Omental fat pad (tissue), 4 donors: ENCODE results near the gene KRT83. TPM values are rescaled to one million over a fixed set of nuclear protein-coding genes. Genes with fewer than 3 reads are reported as not detected.
A peak's percentile ranks its signal among the peaks of the same experiment; 100 is the strongest.
"Not testable (repeated sequence)": the region's sequence is repeated elsewhere in the genome, so short reads cannot be mapped to it uniquely, and the experiment has no call there.

Experiments
- ATAC-seq: fragments of 150-250 bp; one replicate; pipeline ENCODE4 v1.9.1; 2016; ENCODE audit warnings: mild to moderate bottlenecking, moderate library complexity; ENCODE audit not compliant: low FRiP score
- DNase-seq: peaks from one replicate; pipeline ENCODE4 v3.0.0-alpha.2; 2019; ENCODE audit warnings: low spot score
- total RNA-seq, 4 donors: library from RNA; depleted of rRNA; stranded (reverse); fragments of >200 nt; gene quantifications; one replicate each; pipeline ENCODE4 v1.1.0, GENCODE V29; 2016
- TF ChIP-seq, protein P1 (sequence below), 3 donors: fragments of 450-650 bp; IDR thresholded peaks; one replicate each; pipeline ENCODE4 v1.5.1; 2016 to 2017; ENCODE audit warnings: antibody characterized with exemption in 3 of 3, mild to moderate bottlenecking in 3 of 3, moderate library complexity in 2 of 3

KRT83 gene
- total RNA-seq, 4 donors from 2014 or later = not detected

DNA sequence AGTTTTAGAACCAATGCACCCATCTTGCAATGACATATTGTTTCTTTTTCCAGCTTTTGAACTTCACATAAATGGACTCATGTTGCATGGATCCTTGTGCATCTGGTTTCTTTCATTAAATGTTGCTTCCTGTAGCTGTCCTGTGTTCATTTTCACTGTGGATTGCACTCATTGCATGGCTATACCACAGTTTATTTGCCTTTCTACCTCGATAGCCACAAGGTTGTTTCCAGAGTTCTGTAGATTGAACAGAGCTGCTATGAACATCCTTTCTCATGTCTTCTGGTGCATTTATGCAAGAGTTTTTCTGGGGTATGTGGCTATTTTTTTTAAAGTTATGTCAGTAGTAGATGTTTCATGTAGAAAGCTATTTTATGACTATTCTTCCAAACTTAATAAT, 26.4 kb downstream of the KRT83 start:
- no peak for DNase-seq
- TF ChIP-seq, protein P1, sequence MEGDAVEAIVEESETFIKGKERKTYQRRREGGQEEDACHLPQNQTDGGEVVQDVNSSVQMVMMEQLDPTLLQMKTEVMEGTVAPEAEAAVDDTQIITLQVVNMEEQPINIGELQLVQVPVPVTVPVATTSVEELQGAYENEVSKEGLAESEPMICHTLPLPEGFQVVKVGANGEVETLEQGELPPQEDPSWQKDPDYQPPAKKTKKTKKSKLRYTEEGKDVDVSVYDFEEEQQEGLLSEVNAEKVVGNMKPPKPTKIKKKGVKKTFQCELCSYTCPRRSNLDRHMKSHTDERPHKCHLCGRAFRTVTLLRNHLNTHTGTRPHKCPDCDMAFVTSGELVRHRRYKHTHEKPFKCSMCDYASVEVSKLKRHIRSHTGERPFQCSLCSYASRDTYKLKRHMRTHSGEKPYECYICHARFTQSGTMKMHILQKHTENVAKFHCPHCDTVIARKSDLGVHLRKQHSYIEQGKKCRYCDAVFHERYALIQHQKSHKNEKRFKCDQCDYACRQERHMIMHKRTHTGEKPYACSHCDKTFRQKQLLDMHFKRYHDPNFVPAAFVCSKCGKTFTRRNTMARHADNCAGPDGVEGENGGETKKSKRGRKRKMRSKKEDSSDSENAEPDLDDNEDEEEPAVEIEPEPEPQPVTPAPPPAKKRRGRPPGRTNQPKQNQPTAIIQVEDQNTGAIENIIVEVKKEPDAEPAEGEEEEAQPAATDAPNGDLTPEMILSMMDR (IDR thresholded peaks at IDR 0.05) = no peak
- ATAC-seq = no peak

GRCh38 chr12:52293926-52294325, 27.3 kb downstream of the KRT83 start:
- TF ChIP-seq, protein P1 (IDR thresholded peaks at IDR 0.05) = no peak
- no peak for DNase-seq
- no peak for ATAC-seq

GRCh38 chr12:52291267-52291935, 29.8 kb downstream of the KRT83 start, which contains the start of gene KRT81:
TSS of gene KRT81 (minus strand) at chr12:52291534. CDS start at chr12:52291465, 69 bp downstream.
- ATAC-seq (peak; percentile 37), DNase-seq (no peak)
- TF ChIP-seq, protein P1 (IDR thresholded peaks at IDR 0.05) = no peak

- not testable (repeated sequence) for DNase-seq, ATAC-seq
These were observed 30.6 kb downstream of the KRT83 start for GRCh38 chr12:52290483-52291134.

DNA sequence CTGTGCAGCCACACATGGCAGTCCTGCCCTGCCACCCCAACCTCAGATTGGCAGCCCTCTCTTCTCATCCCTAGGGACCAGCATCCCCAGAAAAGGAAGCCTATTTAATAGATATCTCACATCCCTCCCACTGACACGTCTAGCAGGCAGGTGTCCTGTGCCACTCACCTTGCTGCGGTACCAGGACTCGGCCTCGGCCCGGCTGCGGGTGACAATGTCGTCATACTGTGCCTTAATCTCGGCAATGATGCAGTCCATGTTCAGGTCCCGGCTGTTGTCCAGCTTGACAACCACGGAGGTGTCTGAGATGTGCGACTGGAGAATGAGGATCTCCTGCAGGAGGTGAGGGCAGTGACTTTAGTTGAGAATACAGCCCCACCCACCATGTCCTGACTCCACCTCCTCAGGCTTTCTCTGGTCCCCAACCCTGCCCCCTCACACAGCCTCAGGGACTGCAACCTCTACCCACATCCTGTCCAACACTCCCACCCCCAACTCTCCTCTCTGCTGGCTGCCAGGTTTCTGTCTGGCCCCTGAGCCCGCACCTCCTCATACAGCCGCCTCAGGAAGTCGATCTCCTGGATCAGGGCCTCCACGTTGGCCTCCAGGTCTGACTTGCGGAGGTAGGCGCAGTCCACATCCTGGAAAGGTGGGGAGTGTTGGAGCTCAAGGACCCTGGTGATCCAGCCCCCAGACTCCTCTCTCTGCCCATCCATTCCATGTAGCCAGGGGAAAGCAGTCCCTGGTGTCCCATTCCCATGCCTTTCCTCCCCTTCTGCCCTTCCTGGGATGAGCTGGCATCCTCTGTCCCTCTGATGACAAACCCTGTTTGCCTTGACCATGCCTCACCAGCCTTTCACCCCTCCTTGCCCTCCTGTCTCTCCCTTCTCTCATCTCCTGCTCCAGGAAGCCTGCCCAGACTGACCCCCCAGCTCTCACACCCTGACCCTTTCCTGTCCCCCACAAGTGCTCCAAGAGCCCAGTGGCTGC, 33.1 kb downstream of the KRT83 start:
- not testable (repeated sequence) for ATAC-seq, DNase-seq

DNA sequence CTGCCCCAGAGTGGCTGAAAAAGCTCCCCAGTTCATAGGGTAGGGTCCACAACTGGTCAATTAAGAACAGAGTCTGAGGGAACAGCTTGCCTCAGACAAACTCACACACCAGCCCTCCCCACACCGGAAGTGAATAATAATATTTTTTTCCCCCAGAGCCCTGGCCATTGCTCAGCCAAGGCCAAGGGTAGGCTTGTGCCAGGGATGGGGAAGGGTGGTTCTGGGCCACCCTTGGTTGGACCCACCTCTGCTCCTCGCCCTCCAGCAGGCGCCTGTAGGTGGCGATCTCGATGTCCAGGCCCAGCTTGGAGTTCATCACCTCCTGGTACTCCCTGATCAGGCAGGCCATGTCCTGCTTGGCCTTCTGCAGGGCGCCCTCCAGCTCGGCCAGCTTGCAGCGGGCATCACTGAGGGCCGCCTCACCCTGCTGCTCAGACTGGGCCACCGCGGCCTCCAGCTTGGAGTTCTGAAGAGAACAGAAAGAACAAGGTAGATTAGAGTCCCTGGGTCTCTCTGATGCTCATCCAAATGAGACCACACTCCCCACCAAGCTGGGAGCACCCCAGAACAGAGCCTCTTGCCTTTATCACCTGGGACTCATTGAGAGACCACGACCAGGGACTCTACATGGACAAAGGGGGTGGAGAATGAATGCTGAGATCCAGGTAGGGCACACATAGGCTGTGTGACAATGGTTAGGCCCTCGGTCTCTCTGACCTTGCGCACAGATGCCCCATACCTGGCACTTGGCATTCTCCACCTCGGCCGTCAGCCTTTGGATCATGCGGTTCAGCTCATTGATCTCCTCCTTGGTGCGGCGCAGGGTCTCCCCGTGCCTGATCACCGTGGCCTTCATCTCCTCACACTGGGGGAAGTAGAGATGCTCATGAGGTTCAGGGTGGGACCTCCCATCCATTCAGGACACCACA, 34.1 kb downstream of the KRT83 start:
- ATAC-seq, DNase-seq: not testable (repeated sequence)

- TF ChIP-seq, protein P1 (IDR thresholded peaks at IDR 0.05) = no peak
- DNase-seq (no peak), ATAC-seq (no peak)
These were observed 35.2 kb downstream of the KRT83 start for GRCh38 chr12:52285851-52286530.
